ENCODE data around the gene ABHD17A.

The ABHD17A gene

GRCh38 chr19:1841209-1841924, 43.9 kb downstream of the ABHD17A start:
- in situ Hi-C loops (cut with HindIII; ENCODE audit: low sequenced_read_pairs) = no loop called here

- in situ Hi-C loops (cut with HindIII; ENCODE audit: low sequenced_read_pairs) = no loop called here
Observed at GRCh38 chr19:1840541-1841115, 44.7 kb downstream of the ABHD17A start.

GRCh38 chr19:1839658-1840540, 45.4 kb downstream of the ABHD17A start:
- in situ Hi-C loops (cut with HindIII; ENCODE audit: low sequenced_read_pairs) = no loop called here

GRCh38 chr19:1837625-1838105, 47.6 kb downstream of the ABHD17A start:
- in situ Hi-C loops (cut with HindIII; ENCODE audit: low sequenced_read_pairs) = no loop called here

- in situ Hi-C loops (cut with HindIII; ENCODE audit: low sequenced_read_pairs) = no loop called here
Observed at GRCh38 chr19:1837222-1837565, 48.1 kb downstream of the ABHD17A start.

GRCh38 chr19:1836458-1837221, 48.7 kb downstream of the ABHD17A start:
- in situ Hi-C loops (cut with HindIII; ENCODE audit: low sequenced_read_pairs) = no loop called here

- in situ Hi-C loops (cut with HindIII; ENCODE audit: low sequenced_read_pairs) = no loop called here
Observed at GRCh38 chr19:1833540-1833939, 51.8 kb downstream of the ABHD17A start.

- in situ Hi-C loops (cut with HindIII; ENCODE audit: low sequenced_read_pairs) = no loop called here
Observed at GRCh38 chr19:1832046-1832663, 53.1 kb downstream of the ABHD17A start.

- in situ Hi-C loops (cut with HindIII; ENCODE audit: low sequenced_read_pairs) = no loop called here
Observed at GRCh38 chr19:1830978-1831377, 54.3 kb downstream of the ABHD17A start.

GRCh38 chr19:1830568-1830967, 54.7 kb downstream of the ABHD17A start:
- in situ Hi-C loops (cut with HindIII; ENCODE audit: low sequenced_read_pairs) = no loop called here

- in situ Hi-C loops (cut with HindIII; ENCODE audit: low sequenced_read_pairs) = no loop called here
Observed at GRCh38 chr19:1829958-1830357, 55.3 kb downstream of the ABHD17A start.

- in situ Hi-C loops (cut with HindIII; ENCODE audit: low sequenced_read_pairs) = no loop called here
Observed at GRCh38 chr19:1828279-1829238, 56.7 kb downstream of the ABHD17A start.

GRCh38 chr19:1827566-1828278, 57.6 kb downstream of the ABHD17A start:
- in situ Hi-C loops (cut with HindIII; ENCODE audit: low sequenced_read_pairs) = no loop called here
